Mesendoderm (in vitro differentiated cells): Measurements from ENCODE around the gene HOXA9. TPM values are rescaled to one million over a fixed set of nuclear protein-coding genes. Genes with fewer than 3 reads are reported as not detected.

Experiments
- small RNA-seq: library from polyadenylated mRNA; stranded (forward); fragments of <200 nt; extraction: miRNeasy Mini kit (QIAGEN cat#:217004); gene quantifications from one replicate; pipeline ENCODE3, GENCODE V24; 2013; ENCODE audit not compliant: insufficient read depth

HOXA9 gene

Small RNA genes lying within 50 kb of the gene (small RNA-seq; reads per million reads assigned to genes)
- gene AC004080.5, result not detected
- gene RF02140, result not detected
- not detected for gene RF02141
